HEK293 (cell line): ENCODE measurements around the gene RECK.

Source experiments
- CTCF ChIA-PET: fragments of 350-600 bp; formaldehyde crosslinking; extraction: SDS; loops from one replicate; lab custom pipeline; 2021; ENCODE audit warnings: antibody characterized with exemption; lab: Yijun Ruan, JAX
- POLR2A ChIA-PET: fragments of 300-600 bp; formaldehyde crosslinking; extraction: SDS; loops from one replicate; lab custom pipeline; 2020; ENCODE audit warnings: antibody characterized with exemption, inconsistent platforms; lab: Yijun Ruan, JAX
- H3K27ac ChIP-seq: fragments of 200-500 bp; sonication (Bioruptor generic); 2 replicates; pipeline ENCODE4 v1.5.1; 2014; ENCODE audit warnings: low read depth, low read length, control low read depth, inconsistent platforms; ENCODE audit errors: extremely low read depth
- H3K36me3 ChIP-seq, 2 experiments: fragments of 200-500 bp in 1 of 2; sonication (Bioruptor generic) in 1 of 2; 1 replicate in 1 of 2; 2 replicates in 1 of 2; pipeline ENCODE4 v1.5.1; 2014 to 2017; ENCODE audit warnings: inconsistent platforms in 2 of 2, low read length in 2 of 2; ENCODE audit not compliant: control insufficient read depth in 2 of 2, insufficient read depth in 1 of 2
- H3K4me1 ChIP-seq: fragments of 200-500 bp; sonication (Bioruptor generic); 2 replicates; pipeline ENCODE4 v1.5.1; 2014; ENCODE audit warnings: mild to moderate bottlenecking, low read length, inconsistent platforms; ENCODE audit not compliant: control insufficient read depth, insufficient read depth
- H3K4me3 ChIP-seq: 2 replicates; pipeline ENCODE4 v1.5.1; 2011; ENCODE audit warnings: low read depth, mild to moderate bottlenecking, control low read depth, low read length, moderate library complexity
- H3K9me3 ChIP-seq: fragments of 200-500 bp; sonication (Bioruptor generic); 2 replicates; pipeline ENCODE4 v1.5.1; 2014; ENCODE audit warnings: low read depth, low read length, inconsistent platforms; ENCODE audit not compliant: control insufficient read depth, insufficient read depth
- SCRT2 ChIP-seq: fragments of 450-650 bp; formaldehyde crosslinking; IDR thresholded peaks from 2 replicates; pipeline ENCODE4 v1.5.1; 2016; ENCODE audit warnings: missing biosample characterization, missing genetic modification characterization
- TRIM28 ChIP-seq: IDR thresholded peaks from 2 replicates; pipeline ENCODE4 v1.6.1; 2011; ENCODE audit warnings: low read length, control low read depth, borderline replicate concordance
- WT1 ChIP-seq: fragments of 450-650 bp; formaldehyde crosslinking; IDR thresholded peaks from 2 replicates; pipeline ENCODE4 v1.5.1; 2016; ENCODE audit warnings: missing biosample characterization, missing genetic modification characterization
- ZFHX2 ChIP-seq: fragments of 450-650 bp; formaldehyde crosslinking; conservative IDR thresholded peaks from 2 replicates; pipeline ENCODE4 v1.5.1; 2016; ENCODE audit warnings: missing biosample characterization, missing genetic modification characterization
- ZNF10 ChIP-seq: fragments of 450-650 bp; formaldehyde crosslinking; IDR thresholded peaks from 2 replicates; pipeline ENCODE4 v1.5.1; 2017; ENCODE audit warnings: missing biosample characterization, missing genetic modification characterization
- ZNF140 ChIP-seq: fragments of 450-650 bp; formaldehyde crosslinking; IDR thresholded peaks from 2 replicates; pipeline ENCODE4 v1.5.1; 2016; ENCODE audit warnings: missing biosample characterization, missing genetic modification characterization
- ZNF16 ChIP-seq: fragments of 450-650 bp; formaldehyde crosslinking; IDR thresholded peaks from 2 replicates; pipeline ENCODE4 v1.5.1; 2016; ENCODE audit warnings: low read depth, missing biosample characterization, missing genetic modification characterization
- ZNF24 ChIP-seq: fragments of 450-650 bp; formaldehyde crosslinking; IDR thresholded peaks from 2 replicates; pipeline ENCODE4 v1.5.1; 2016; ENCODE audit warnings: missing biosample characterization, missing genetic modification characterization
- ZNF335 ChIP-seq: fragments of 450-650 bp; formaldehyde crosslinking; conservative IDR thresholded peaks from 2 replicates; pipeline ENCODE4 v1.5.1; 2016; ENCODE audit warnings: missing biosample characterization, missing genetic modification characterization
- ZNF350 ChIP-seq: fragments of 450-650 bp; formaldehyde crosslinking; IDR thresholded peaks from 2 replicates; pipeline ENCODE4 v1.5.0; 2017; ENCODE audit warnings: missing biosample characterization, mild to moderate bottlenecking, missing genetic modification characterization
- ZNF544 ChIP-seq: fragments of 450-650 bp; formaldehyde crosslinking; IDR thresholded peaks from 2 replicates; pipeline ENCODE4 v1.5.0; 2017; ENCODE audit warnings: missing biosample characterization, missing genetic modification characterization
- ZNF555 ChIP-seq: fragments of 450-650 bp; formaldehyde crosslinking; conservative IDR thresholded peaks from 2 replicates; pipeline ENCODE4 v1.5.1; 2017; ENCODE audit warnings: missing biosample characterization, mild to moderate bottlenecking, missing genetic modification characterization, inconsistent platforms
- ZNF558 ChIP-seq: fragments of 450-650 bp; formaldehyde crosslinking; IDR thresholded peaks from 2 replicates; pipeline ENCODE4 v1.5.1; 2016; ENCODE audit warnings: missing biosample characterization, missing genetic modification characterization
- ZNF600 ChIP-seq: fragments of 450-650 bp; formaldehyde crosslinking; IDR thresholded peaks from 2 replicates; pipeline ENCODE4 v1.5.1; 2016; ENCODE audit warnings: missing biosample characterization, missing genetic modification characterization
- ZNF621 ChIP-seq: fragments of 450-650 bp; formaldehyde crosslinking; IDR thresholded peaks from 2 replicates; pipeline ENCODE4 v1.5.1; 2017; ENCODE audit warnings: missing biosample characterization, missing genetic modification characterization
- TF ChIP-seq, protein P1 (sequence below): fragments of 450-650 bp; formaldehyde crosslinking; IDR thresholded peaks from 2 replicates; pipeline ENCODE4 v1.5.1; 2016; ENCODE audit warnings: missing biosample characterization, missing genetic modification characterization
- TF ChIP-seq, protein P2 (sequence below): fragments of 450-650 bp; formaldehyde crosslinking; IDR thresholded peaks from 2 replicates; pipeline ENCODE4 v1.5.1; 2016; ENCODE audit warnings: missing biosample characterization, missing genetic modification characterization, borderline replicate concordance

Gene RECK

DNA sequence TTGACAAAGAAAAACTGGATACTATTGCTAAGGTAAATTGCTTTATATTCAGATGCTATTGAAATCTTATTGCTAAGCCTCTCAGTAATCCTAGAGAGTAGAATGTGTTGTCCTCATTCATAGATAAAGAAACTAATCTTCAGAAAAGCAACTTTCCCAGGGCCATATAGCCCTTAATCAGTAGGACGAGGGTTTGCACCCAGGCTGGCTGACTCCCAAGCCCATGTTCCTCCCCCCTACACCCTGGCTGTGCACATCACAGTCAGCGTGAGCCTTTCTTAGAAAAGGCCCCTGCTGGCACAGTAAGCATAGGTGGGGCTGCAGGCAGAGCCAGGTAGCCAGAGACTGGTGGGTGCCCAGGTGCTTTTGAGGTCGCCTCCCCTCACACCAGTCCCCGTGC lies 84.0 kb downstream of the RECK start:
- Histone ChIP-seq H3K36me3 (peaks cover 0 to 38% of the 10 kb centered on the region in 2 experiments; a peak in 2 of 3 replicates), H3K9me3 (no peaks in the 10 kb centered on the region), H3K27ac (no peak overlapping the region), H3K4me3 (no peak overlapping the region), H3K4me1 (no peaks in the 10 kb centered on the region)
- ChIA-PET CTCF (interaction anchor here (1.0 kb wide), 1 partner anchor 18 kb away, joined by 4 read pairs; no protein-coding TSS in a partner anchor), POLR2A (no interaction called here)
- TF ChIP-seq TRIM28 (no peak), WT1 (no peak), ZNF335 (tag by site-specific recombination) (no peak), ZNF16 (tag by site-specific recombination) (no peak), ZNF544 (no peak), ZNF621 (tag by site-specific recombination) (no peak), ZNF600 (no peak)

DNA sequence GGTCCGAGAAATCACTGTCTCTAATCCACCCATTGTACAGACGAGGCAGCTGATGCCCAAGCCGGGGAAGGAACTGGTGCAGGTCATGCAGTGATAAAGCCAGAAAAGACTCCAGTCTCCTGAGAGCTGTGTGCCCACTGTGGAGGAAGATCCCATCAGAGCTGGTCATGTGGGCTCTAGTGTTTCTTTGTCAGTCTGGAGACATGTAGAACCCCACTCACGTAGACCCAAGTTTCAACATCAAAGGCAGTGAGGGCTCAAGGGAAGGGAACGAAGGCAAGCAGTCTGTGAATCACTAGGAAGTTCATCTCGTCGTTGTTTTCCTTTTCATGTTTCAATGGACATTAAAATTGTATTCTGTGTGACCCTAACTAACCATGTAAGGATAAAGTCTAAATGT lies 85.3 kb downstream of the RECK start:
- ChIA-PET POLR2A (no interaction called here), CTCF (no interaction called here)
- Histone ChIP-seq H3K4me1 (no peaks in the 10 kb centered on the region), H3K27ac (no peak overlapping the region), H3K36me3 (peaks cover 0 to 37% of the 10 kb centered on the region in 2 experiments; a peak in 1 of 3 replicates), H3K9me3 (no peaks in the 10 kb centered on the region), H3K4me3 (no peak overlapping the region)
- TF ChIP-seq, protein P1, sequence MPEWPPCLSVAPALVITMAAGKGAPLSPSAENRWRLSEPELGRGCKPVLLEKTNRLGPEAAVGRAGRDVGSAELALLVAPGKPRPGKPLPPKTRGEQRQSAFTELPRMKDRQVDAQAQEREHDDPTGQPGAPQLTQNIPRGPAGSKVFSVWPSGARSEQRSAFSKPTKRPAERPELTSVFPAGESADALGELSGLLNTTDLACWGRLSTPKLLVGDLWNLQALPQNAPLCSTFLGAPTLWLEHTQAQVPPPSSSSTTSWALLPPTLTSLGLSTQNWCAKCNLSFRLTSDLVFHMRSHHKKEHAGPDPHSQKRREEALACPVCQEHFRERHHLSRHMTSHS (tag by site-specific recombination), result no peak
- TF ChIP-seq ZNF140, result no peak
- TF ChIP-seq, protein P2, sequence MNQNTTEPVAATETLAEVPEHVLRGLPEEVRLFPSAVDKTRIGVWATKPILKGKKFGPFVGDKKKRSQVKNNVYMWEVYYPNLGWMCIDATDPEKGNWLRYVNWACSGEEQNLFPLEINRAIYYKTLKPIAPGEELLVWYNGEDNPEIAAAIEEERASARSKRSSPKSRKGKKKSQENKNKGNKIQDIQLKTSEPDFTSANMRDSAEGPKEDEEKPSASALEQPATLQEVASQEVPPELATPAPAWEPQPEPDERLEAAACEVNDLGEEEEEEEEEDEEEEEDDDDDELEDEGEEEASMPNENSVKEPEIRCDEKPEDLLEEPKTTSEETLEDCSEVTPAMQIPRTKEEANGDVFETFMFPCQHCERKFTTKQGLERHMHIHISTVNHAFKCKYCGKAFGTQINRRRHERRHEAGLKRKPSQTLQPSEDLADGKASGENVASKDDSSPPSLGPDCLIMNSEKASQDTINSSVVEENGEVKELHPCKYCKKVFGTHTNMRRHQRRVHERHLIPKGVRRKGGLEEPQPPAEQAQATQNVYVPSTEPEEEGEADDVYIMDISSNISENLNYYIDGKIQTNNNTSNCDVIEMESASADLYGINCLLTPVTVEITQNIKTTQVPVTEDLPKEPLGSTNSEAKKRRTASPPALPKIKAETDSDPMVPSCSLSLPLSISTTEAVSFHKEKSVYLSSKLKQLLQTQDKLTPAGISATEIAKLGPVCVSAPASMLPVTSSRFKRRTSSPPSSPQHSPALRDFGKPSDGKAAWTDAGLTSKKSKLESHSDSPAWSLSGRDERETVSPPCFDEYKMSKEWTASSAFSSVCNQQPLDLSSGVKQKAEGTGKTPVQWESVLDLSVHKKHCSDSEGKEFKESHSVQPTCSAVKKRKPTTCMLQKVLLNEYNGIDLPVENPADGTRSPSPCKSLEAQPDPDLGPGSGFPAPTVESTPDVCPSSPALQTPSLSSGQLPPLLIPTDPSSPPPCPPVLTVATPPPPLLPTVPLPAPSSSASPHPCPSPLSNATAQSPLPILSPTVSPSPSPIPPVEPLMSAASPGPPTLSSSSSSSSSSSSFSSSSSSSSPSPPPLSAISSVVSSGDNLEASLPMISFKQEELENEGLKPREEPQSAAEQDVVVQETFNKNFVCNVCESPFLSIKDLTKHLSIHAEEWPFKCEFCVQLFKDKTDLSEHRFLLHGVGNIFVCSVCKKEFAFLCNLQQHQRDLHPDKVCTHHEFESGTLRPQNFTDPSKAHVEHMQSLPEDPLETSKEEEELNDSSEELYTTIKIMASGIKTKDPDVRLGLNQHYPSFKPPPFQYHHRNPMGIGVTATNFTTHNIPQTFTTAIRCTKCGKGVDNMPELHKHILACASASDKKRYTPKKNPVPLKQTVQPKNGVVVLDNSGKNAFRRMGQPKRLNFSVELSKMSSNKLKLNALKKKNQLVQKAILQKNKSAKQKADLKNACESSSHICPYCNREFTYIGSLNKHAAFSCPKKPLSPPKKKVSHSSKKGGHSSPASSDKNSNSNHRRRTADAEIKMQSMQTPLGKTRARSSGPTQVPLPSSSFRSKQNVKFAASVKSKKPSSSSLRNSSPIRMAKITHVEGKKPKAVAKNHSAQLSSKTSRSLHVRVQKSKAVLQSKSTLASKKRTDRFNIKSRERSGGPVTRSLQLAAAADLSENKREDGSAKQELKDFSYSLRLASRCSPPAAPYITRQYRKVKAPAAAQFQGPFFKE (tag by site-specific recombination), result no peak

DNA sequence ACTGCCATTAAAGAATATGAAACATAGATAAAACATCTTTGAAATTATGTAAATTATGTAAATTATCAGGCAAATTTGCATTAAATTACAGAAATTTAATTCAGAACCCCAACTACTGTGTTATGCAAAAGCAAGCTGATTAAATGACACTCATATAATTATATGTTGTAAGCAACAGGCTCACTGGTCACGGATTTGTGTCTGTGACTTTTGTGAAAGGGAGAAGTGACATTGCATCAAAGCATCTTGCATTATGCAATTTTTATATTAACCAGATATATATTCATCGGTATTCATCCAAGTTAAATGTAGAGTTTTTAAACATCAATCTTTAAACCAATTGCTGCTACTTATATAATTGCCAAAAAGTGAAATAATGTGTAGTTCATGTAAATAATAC lies 86.8 kb downstream of the RECK start:
- POLR2A ChIA-PET, result interaction anchor here (1.2 kb wide), 1 partner anchor 12 kb away, joined by 4 read pairs; no protein-coding TSS in a partner anchor
- Histone ChIP-seq H3K9me3 (no peaks in the 10 kb centered on the region), H3K4me3 (no peak overlapping the region), H3K4me1 (no peaks in the 10 kb centered on the region), H3K27ac (no peak overlapping the region), H3K36me3 (peaks cover 0 to 33% of the 10 kb centered on the region in 2 experiments; a peak in 1 of 3 replicates)
- CTCF ChIA-PET, result interaction anchor here (0.5 to 1.8 kb wide), 2 partner anchors 21 to 250 kb away, joined by 8 to 14 read pairs; no protein-coding TSS in a partner anchor
- TF ChIP-seq ZNF24 (tag by site-specific recombination) (no peak), ZNF558 (tag by site-specific recombination) (no peak), ZNF555 (tag by site-specific recombination) (no peak), SCRT2 (tag by site-specific recombination) (no peak), ZNF350 (tag by site-specific recombination) (no peak), ZNF10 (tag by site-specific recombination) (no peak), ZFHX2 (tag by site-specific recombination) (no peak)
- TF ChIP-seq, protein P2 (tag by site-specific recombination), result no peak
